NCI-H510A (cell line): ENCODE measurements around the gene CDC25B.
"Not testable (repeated sequence)": the region's sequence is repeated elsewhere in the genome, so short reads cannot be mapped to it uniquely, and the experiment has no call there.

Experiments used
- DNase-seq: peaks from one replicate; lab custom pipeline; 2025; lab: John Stamatoyannopoulos, UW

CDC25B gene

GRCh38 chr20:3829891-3830290 lies 33.8 kb downstream of the CDC25B start:
- DNase-seq, result not testable (repeated sequence)

GRCh38 chr20:3836132-3836531 lies 40.0 kb downstream of the CDC25B start:
- no peak for DNase-seq

GRCh38 chr20:3839328-3839727 lies 43.2 kb downstream of the CDC25B start:
- no peak for DNase-seq

GRCh38 chr20:3840201-3840600 lies 44.1 kb downstream of the CDC25B start:
- DNase-seq, result not testable (repeated sequence)

- DNase-seq, result no peak
These were observed 46.3 kb downstream of the CDC25B start for GRCh38 chr20:3842348-3842930.

GRCh38 chr20:3843490-3843889 lies 47.4 kb downstream of the CDC25B start:
- no peak for DNase-seq

- not testable (repeated sequence) for DNase-seq
These were observed 48.0 kb downstream of the CDC25B start for GRCh38 chr20:3843990-3844619.

- DNase-seq, result no peak
These were observed 50.2 kb downstream of the CDC25B start for GRCh38 chr20:3846378-3846739.

- peak; percentile 88 for DNase-seq
These were observed 50.8 kb downstream of the CDC25B start, which contains the start of gene MAVS for GRCh38 chr20:3846740-3847428. MAVS (plus strand) TSS chr20:3846834; CDS start chr20:3854625, 7,791 bp downstream.

- no peak for DNase-seq
These were observed 51.4 kb downstream of the CDC25B start for GRCh38 chr20:3847429-3847940.

- DNase-seq, result no peak
These were observed 52.5 kb downstream of the CDC25B start for GRCh38 chr20:3848565-3848964.

- no peak for DNase-seq
These were observed 58.4 kb downstream of the CDC25B start for GRCh38 chr20:3854462-3854871.
